OCI-LY7 (cell line): ENCODE measurements around the gene AMIGO3.
A peak's percentile ranks its signal among the peaks of the same experiment; 100 is the strongest.

ENCODE experiments used
- EZH2phosphoT487 ChIP-seq: fragments of 200-600 bp; sonication (generic); IDR thresholded peaks from 2 replicates; pipeline ENCODE4 v1.6.1; 2018; ENCODE audit warnings: low read depth, borderline replicate concordance, mild to moderate bottlenecking, mixed run types, antibody characterized with exemption, low read length, moderate library complexity, mixed read lengths
- TF ChIP-seq, protein P1 (sequence below): fragments of 200-600 bp; sonication (generic); conservative IDR thresholded peaks from 2 replicates; pipeline ENCODE4 v1.5.1; 2014; ENCODE audit warnings: mild to moderate bottlenecking, antibody characterized with exemption, low read length, moderate library complexity, mixed read lengths

DNA sequence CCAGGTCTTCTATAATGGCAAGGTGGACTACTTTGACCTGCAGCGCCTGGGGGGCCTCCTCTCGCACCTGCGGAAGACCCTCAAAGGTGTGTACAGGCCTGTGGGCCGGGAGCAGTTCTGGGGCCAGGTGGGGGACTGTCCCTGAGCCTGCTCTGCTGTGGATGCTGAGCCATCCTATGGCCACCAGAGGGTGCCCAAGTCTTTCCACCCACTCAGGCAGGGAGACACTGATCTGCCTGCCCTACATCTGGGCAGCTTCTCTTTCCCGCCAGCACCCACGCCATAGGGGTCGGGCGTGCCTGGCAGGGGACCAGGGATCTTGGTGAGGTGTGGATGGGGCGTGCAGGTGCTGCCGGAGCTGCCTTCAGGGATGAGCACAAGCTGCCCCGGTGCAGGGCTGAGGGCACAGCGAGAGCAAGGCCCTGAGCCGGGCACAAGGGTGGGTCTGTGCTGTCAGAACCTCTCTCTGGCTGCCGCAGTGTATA, 16.0 kb downstream of the AMIGO3 start:
- TF ChIP-seq, protein P1, sequence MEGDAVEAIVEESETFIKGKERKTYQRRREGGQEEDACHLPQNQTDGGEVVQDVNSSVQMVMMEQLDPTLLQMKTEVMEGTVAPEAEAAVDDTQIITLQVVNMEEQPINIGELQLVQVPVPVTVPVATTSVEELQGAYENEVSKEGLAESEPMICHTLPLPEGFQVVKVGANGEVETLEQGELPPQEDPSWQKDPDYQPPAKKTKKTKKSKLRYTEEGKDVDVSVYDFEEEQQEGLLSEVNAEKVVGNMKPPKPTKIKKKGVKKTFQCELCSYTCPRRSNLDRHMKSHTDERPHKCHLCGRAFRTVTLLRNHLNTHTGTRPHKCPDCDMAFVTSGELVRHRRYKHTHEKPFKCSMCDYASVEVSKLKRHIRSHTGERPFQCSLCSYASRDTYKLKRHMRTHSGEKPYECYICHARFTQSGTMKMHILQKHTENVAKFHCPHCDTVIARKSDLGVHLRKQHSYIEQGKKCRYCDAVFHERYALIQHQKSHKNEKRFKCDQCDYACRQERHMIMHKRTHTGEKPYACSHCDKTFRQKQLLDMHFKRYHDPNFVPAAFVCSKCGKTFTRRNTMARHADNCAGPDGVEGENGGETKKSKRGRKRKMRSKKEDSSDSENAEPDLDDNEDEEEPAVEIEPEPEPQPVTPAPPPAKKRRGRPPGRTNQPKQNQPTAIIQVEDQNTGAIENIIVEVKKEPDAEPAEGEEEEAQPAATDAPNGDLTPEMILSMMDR = peak; percentile 81
- no peak for TF ChIP-seq EZH2phosphoT487
